Right lobe of liver (tissue), 4 donors: ENCODE results near the gene TNFAIP8.

Experiments
- POLR2A ChIP-seq: fragments of 450-650 bp; IDR thresholded peaks from one replicate; pipeline ENCODE4 v1.6.1; 2017; ENCODE audit warnings: antibody characterized with exemption, mild to moderate bottlenecking
- TF ChIP-seq, protein P1 (sequence below), 4 donors: fragments of 200-600 bp in 3 of 4; fragments of 450-650 bp in 1 of 4; IDR thresholded peaks; one replicate each; pipeline versions ENCODE4 v1.5.1 to v1.8.0; 2016 to 2022; ENCODE audit warnings: antibody characterized with exemption in 4 of 4, mild to moderate bottlenecking in 2 of 4
- donor health status: DM: no; HTN: no; CAD: no.
- donor health status: DM: no; HTN: no; CAD: no.
- donor health status: DM: no; HTN: yes; CAD: no.

DNA sequence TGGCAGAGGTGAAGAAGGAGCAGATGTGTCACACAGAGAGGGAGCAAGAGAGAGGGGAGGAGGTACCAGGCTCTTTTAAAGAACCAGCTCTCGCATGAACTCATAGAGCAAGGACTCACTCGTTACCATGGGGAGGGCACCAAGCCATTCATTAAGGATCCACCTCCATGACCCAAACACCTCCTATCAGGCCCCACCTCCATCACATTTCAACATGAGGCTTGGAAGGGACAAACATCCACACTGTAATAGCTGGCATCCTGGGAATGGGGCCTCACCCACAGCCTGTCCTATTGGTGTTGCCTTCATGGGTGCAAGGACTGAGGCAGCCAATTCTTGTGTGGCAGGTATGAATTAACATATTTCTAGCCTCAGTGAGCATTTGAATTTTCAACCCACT is 11.6 kb upstream of the TNFAIP8 start:
- TF ChIP-seq POLR2A, result no peak
- TF ChIP-seq, protein P1, sequence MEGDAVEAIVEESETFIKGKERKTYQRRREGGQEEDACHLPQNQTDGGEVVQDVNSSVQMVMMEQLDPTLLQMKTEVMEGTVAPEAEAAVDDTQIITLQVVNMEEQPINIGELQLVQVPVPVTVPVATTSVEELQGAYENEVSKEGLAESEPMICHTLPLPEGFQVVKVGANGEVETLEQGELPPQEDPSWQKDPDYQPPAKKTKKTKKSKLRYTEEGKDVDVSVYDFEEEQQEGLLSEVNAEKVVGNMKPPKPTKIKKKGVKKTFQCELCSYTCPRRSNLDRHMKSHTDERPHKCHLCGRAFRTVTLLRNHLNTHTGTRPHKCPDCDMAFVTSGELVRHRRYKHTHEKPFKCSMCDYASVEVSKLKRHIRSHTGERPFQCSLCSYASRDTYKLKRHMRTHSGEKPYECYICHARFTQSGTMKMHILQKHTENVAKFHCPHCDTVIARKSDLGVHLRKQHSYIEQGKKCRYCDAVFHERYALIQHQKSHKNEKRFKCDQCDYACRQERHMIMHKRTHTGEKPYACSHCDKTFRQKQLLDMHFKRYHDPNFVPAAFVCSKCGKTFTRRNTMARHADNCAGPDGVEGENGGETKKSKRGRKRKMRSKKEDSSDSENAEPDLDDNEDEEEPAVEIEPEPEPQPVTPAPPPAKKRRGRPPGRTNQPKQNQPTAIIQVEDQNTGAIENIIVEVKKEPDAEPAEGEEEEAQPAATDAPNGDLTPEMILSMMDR (IDR thresholded peaks at IDR 0.05), result no peak
